Stimulated activated naive CD8-positive, alpha-beta T cell treated with anti-CD3 and anti-CD28 coated beads, Interleukin-15, amount 100 ng/mL, for 72 hours (primary cell): ENCODE results near the gene ZNF587B.
"Not testable (repeated sequence)": the region's sequence is repeated elsewhere in the genome, so short reads cannot be mapped to it uniquely, and the experiment has no call there.

Source experiments
- ATAC-seq: fragments of 150-1000 bp; cut with Tn5 transposase; 2 replicates; pipeline ENCODE4 v1.10.0; 2021; ENCODE audit warnings: mild to moderate bottlenecking, moderate library complexity
- DNase-seq, 2 donors: peaks; one replicate each; pipeline ENCODE4 v3.0.0; 2021 to 2022
- H3K27ac Mint-ChIP-seq, 2 donors: one replicate each; pipeline ENCODE4 v1.8.0; 2022; ENCODE audit warnings: mild to moderate bottlenecking in 2 of 2, mixed read lengths in 2 of 2, moderate library complexity in 2 of 2
- H3K27me3 Mint-ChIP-seq: one replicate; pipeline ENCODE4 v1.8.0; 2022; ENCODE audit warnings: mixed read lengths
- H3K4me1 Mint-ChIP-seq: one replicate; pipeline ENCODE4 v1.8.0; 2022; ENCODE audit warnings: mild to moderate bottlenecking, mixed read lengths
- H3K4me3 Mint-ChIP-seq, 2 donors: one replicate each; pipeline ENCODE4 v1.8.0; 2022; ENCODE audit warnings: mild to moderate bottlenecking in 2 of 2, mixed read lengths in 2 of 2, moderate library complexity in 1 of 2
- H3K9me3 Mint-ChIP-seq, 2 donors: one replicate each; pipeline ENCODE4 v1.8.0; 2022; ENCODE audit warnings: mixed read lengths in 2 of 2

The ZNF587B gene

GRCh38 chr19:57873883-57874799 lies 44.0 kb downstream of the ZNF587B start:
- not testable (repeated sequence) for DNase-seq, H3K4me3 Mint-ChIP-seq, H3K4me1 Mint-ChIP-seq, ATAC-seq, H3K27me3 Mint-ChIP-seq
- Mint-ChIP-seq H3K9me3 (peaks cover 57 to 67% of the 10 kb centered on the region in 2 donors), H3K27ac (peak overlapping the region in 1 of 2 donors; percentile 6)

- ATAC-seq (no peak), DNase-seq (no peak)
- H3K4me1 Mint-ChIP-seq = peaks cover 29% of the 10 kb centered on the region
- no peaks in the 10 kb centered on the region for H3K27me3 Mint-ChIP-seq
- no peak overlapping the region for H3K4me3 Mint-ChIP-seq
- peaks cover 42 to 61% of the 10 kb centered on the region in 2 donors for H3K9me3 Mint-ChIP-seq
- H3K27ac Mint-ChIP-seq = no peak overlapping the region
Measured at GRCh38 chr19:57886046-57886445, 55.9 kb downstream of the ZNF587B start.

DNA sequence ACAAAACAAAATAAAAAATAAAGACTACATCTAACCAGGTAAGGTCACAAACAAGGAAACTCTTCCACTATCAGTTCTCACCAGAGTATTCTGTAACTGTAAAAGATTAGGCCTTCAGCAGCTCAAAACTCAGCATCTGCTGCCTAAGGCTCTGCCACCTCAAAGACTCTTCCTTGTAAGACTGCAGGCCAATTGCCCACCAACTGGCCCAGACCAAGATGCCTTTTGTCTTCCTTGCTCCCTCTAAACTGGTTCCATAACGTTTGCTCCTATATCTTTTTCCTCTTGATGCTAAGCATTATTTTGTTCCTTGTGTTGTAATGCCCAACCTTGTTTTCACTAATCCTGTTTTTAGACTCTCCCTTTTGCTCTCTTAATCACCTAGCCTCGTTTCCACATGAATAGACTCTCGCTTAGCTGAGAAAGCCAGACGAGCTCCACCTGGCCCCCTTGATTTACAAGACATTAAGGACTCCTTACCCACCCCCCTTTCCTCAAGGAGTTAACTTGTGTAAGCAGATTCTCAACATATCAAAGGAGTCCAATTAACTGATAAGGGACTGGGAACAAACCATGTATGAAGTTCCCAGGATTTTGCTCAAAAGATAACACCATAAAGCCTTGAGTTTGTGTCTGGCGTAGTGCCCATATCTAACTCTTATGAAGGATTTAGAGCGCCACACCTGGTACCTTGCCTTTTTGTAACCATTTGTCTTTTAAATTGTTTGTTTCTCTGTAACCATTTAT lies 57.3 kb downstream of the ZNF587B start:
- ATAC-seq = no peak
- peak overlapping the region in 1 of 2 donors; percentile 71 for H3K27ac Mint-ChIP-seq
- H3K27me3 Mint-ChIP-seq = no peaks in the 10 kb centered on the region
- peak overlapping the region; percentile 97 to 98 for H3K4me3 Mint-ChIP-seq
- peaks cover 29% of the 10 kb centered on the region for H3K4me1 Mint-ChIP-seq
- DNase-seq = no peak
- H3K9me3 Mint-ChIP-seq = peaks cover 42 to 68% of the 10 kb centered on the region in 2 donors

DNA sequence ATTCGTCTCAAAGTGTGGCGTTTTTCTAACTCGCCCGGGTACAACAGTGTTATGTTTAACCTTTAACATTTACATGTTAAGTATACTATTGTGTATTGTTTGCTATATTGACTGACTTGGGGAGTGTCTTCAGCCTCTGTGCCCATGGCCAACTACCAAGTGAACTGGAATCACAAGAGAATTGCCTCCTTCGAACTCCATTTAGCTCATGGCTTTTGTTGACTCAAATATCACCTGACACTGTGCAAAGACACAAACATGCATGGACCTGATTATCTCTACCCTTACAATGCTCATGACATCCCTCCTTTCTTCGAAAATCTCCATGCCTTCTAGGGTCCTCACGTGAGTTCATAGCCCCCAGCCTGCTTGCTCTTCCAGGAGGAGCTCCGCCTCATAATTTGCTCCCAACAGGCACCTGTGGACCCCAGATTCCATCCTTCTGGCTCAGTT lies 58.0 kb downstream of the ZNF587B start:
- ATAC-seq = no peak
- Mint-ChIP-seq H3K9me3 (peaks cover 42 to 67% of the 10 kb centered on the region in 2 donors), H3K27me3 (no peaks in the 10 kb centered on the region), H3K4me1 (peaks cover 29% of the 10 kb centered on the region), H3K4me3 (peak overlapping the region; percentile 97 to 98), H3K27ac (peak overlapping the region; percentile 97 to 99)
- DNase-seq = no peak

GRCh38 chr19:57888560-57889231 lies 58.6 kb downstream of the ZNF587B start, which contains the start of gene ZNF814:
Gene ZNF814, minus strand, starts transcription at chr19:57889037. Its CDS starts 235 bp downstream, at chr19:57888802.
- ATAC-seq (peak; percentile 96), DNase-seq (peak; percentile 83 to 86)
- Mint-ChIP-seq H3K4me1 (peaks cover 29% of the 10 kb centered on the region), H3K27me3 (no peaks in the 10 kb centered on the region), H3K9me3 (peaks cover 41 to 65% of the 10 kb centered on the region in 2 donors), H3K4me3 (peak within 1 kb of the TSS; percentile 97 to 98), H3K27ac (peak within 1 kb of the TSS; percentile 97 to 99)

GRCh38 chr19:57890706-57891105 lies 60.6 kb downstream of the ZNF587B start:
- not testable (repeated sequence) for H3K4me3 Mint-ChIP-seq, DNase-seq, H3K27ac Mint-ChIP-seq, ATAC-seq, H3K27me3 Mint-ChIP-seq
- Mint-ChIP-seq H3K9me3 (peaks cover 29 to 57% of the 10 kb centered on the region in 2 donors), H3K4me1 (peaks cover 24% of the 10 kb centered on the region)
